Panc1 (cell line): ENCODE measurements around the gene HGD.

ENCODE experiments used
- POLR2AphosphoS5 ChIP-seq: IDR thresholded peaks from 2 replicates; pipeline ENCODE4 v1.6.1; 2012; ENCODE audit warnings: mild to moderate bottlenecking, low read depth, low read length, moderate library complexity
- TF ChIP-seq, protein P1 (sequence below): fragments of 450-650 bp; IDR thresholded peaks from 2 replicates; pipeline ENCODE4 v1.5.1; 2017; ENCODE audit warnings: mild to moderate bottlenecking

DNA sequence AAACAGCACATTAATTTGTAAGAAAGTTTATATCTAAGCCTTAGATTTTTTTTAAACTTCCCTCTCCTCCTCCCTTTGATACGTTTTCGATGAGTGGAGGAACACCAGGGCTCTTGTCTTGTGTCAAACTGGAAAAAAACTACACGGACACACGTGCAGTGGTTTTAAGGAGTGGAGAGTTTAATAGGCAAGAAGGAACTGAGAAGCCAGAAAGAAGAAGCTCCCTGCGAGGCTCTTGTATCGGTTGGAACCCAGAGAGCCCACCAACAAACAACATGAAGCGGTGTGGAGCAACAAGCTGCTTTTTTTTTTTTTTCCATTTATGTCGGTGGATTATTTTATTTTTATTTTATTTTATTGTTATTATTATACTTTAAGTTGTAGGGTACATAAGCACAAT lies 67.3 kb downstream of the HGD start:
- TF ChIP-seq, protein P1, sequence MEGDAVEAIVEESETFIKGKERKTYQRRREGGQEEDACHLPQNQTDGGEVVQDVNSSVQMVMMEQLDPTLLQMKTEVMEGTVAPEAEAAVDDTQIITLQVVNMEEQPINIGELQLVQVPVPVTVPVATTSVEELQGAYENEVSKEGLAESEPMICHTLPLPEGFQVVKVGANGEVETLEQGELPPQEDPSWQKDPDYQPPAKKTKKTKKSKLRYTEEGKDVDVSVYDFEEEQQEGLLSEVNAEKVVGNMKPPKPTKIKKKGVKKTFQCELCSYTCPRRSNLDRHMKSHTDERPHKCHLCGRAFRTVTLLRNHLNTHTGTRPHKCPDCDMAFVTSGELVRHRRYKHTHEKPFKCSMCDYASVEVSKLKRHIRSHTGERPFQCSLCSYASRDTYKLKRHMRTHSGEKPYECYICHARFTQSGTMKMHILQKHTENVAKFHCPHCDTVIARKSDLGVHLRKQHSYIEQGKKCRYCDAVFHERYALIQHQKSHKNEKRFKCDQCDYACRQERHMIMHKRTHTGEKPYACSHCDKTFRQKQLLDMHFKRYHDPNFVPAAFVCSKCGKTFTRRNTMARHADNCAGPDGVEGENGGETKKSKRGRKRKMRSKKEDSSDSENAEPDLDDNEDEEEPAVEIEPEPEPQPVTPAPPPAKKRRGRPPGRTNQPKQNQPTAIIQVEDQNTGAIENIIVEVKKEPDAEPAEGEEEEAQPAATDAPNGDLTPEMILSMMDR: no peak
- TF ChIP-seq POLR2AphosphoS5: no peak
